Endothelial cell of umbilical vein (primary cell): Measurements from ENCODE around the gene HAGH. TPM values are rescaled to one million over a fixed set of nuclear protein-coding genes. Genes with fewer than 3 reads are reported as not detected.

Source experiments
- BruUV-seq: library from RNA; stranded (reverse); fragments of 400-500 nt; replicated peaks from 2 replicates; lab custom pipeline; 2021; lab: Mats Ljungman, UMichigan
- CTCF ChIA-PET: fragments of 300-600, 350-600 bp; sonication (Branson Sonifier 250); formaldehyde crosslinking; loops from one replicate; lab custom pipeline; 2021; ENCODE audit warnings: antibody characterized with exemption, inconsistent platforms; lab: Charles Lee
- POLR2A ChIA-PET: fragments of 300-600, 350-600 bp; sonication (Branson Sonifier 250); formaldehyde crosslinking; loops from one replicate; lab custom pipeline; 2021; ENCODE audit warnings: antibody characterized with exemption, inconsistent platforms; lab: Charles Lee
- DNase-seq: peaks from one replicate; pipeline ENCODE4 v3.0.0-alpha.2; 2011; ENCODE audit warnings: low read depth, low spot score
- FAIRE-seq: peaks from 2 replicates; lab custom pipeline; 2011; peaks lifted over from hg19 to GRCh38; lab: Jason Lieb, UNC
- H2AFZ ChIP-seq: 2 replicates; pipeline ENCODE4 v1.6.0; 2012; ENCODE audit warnings: low read depth, low read length, control low read depth, inconsistent platforms
- H3K27ac ChIP-seq: 2 replicates; pipeline ENCODE4 v1.5.1; 2011; ENCODE audit warnings: low read depth, mild to moderate bottlenecking, control low read depth, low read length, moderate library complexity; ENCODE audit not compliant: insufficient read depth
- H3K27me3 ChIP-seq, 2 experiments: 2 replicates each; pipeline versions ENCODE4 v1.6.0 to v1.6.1; 2011; ENCODE audit warnings: low read length in 2 of 2, mixed read lengths in 1 of 2; ENCODE audit not compliant: control insufficient read depth in 2 of 2, insufficient read depth in 2 of 2
- H3K36me3 ChIP-seq, 2 experiments: 2 replicates in 1 of 2; 3 replicates in 1 of 2; pipeline ENCODE4 v1.5.1; 2011; ENCODE audit warnings: low read length in 2 of 2, mild to moderate bottlenecking in 1 of 2, moderate library complexity in 1 of 2; ENCODE audit not compliant: control insufficient read depth in 2 of 2, insufficient read depth in 2 of 2; ENCODE audit errors: extremely low read depth in 1 of 2
- H3K4me1 ChIP-seq: 3 replicates; pipeline ENCODE4 v1.5.1; 2011; ENCODE audit warnings: mild to moderate bottlenecking, low read length; ENCODE audit not compliant: control insufficient read depth, insufficient read depth; ENCODE audit errors: extremely low read depth
- H3K4me2 ChIP-seq: 2 replicates; pipeline ENCODE4 v1.6.1; 2011; ENCODE audit warnings: low read length, control low read depth, mixed read lengths; ENCODE audit not compliant: insufficient read depth
- H3K4me3 ChIP-seq, 3 experiments: fragments of 200-600 bp in 1 of 3; sonication (generic), shearing (Covaris generic) in 1 of 3; replicated peaks in 1 of 3; 2 replicates each; pipeline ENCODE4 v1.5.1; 2011 to 2016; ENCODE audit warnings: control low read depth in 3 of 3, low read length in 3 of 3, mild to moderate bottlenecking in 2 of 3, inconsistent platforms in 1 of 3, low read depth in 1 of 3, moderate library complexity in 1 of 3; ENCODE audit not compliant: insufficient read depth in 1 of 3
- H3K79me2 ChIP-seq: 2 replicates; pipeline ENCODE4 v1.6.0; 2012; ENCODE audit warnings: low read length, inconsistent platforms; ENCODE audit not compliant: control insufficient read depth, insufficient read depth
- H3K9ac ChIP-seq: replicated peaks from 2 replicates; pipeline ENCODE3; 2011; ENCODE audit warnings: low read length, control low read depth; ENCODE audit not compliant: insufficient read depth; ENCODE audit errors: extremely low read depth
- H3K9me1 ChIP-seq: replicated peaks from 3 replicates; pipeline ENCODE4 v1.6.0; 2011; ENCODE audit warnings: mild to moderate bottlenecking, low read length; ENCODE audit not compliant: control insufficient read depth, insufficient read depth; ENCODE audit errors: extremely low read depth
- H3K9me3 ChIP-seq: replicated peaks from 2 replicates; pipeline ENCODE4 v1.5.1; 2012; ENCODE audit warnings: low read length, inconsistent platforms; ENCODE audit not compliant: control insufficient read depth, insufficient read depth
- H4K20me1 ChIP-seq: replicated peaks from 2 replicates; pipeline ENCODE3; 2011; ENCODE audit warnings: mild to moderate bottlenecking, low read length; ENCODE audit not compliant: control insufficient read depth, insufficient read depth; ENCODE audit errors: extremely low read depth
- EZH2 ChIP-seq: IDR thresholded peaks from 2 replicates; pipeline ENCODE4 v1.6.1; 2012; ENCODE audit warnings: borderline replicate concordance, low read depth, mild to moderate bottlenecking, moderate library complexity, low read length, inconsistent platforms; ENCODE audit not compliant: severe bottlenecking
- FOS ChIP-seq: IDR thresholded peaks from 2 replicates; pipeline ENCODE4 v1.6.1; 2011; ENCODE audit warnings: mild to moderate bottlenecking, low read length, moderate library complexity, borderline replicate concordance; ENCODE audit not compliant: insufficient read depth
- GATA2 ChIP-seq: IDR thresholded peaks from 2 replicates; pipeline ENCODE4 v1.7.0; 2011; ENCODE audit warnings: low read depth, mild to moderate bottlenecking, moderate library complexity, mixed read lengths, low read length; ENCODE audit not compliant: insufficient read length, insufficient read depth
- JUN ChIP-seq: IDR thresholded peaks from 2 replicates; pipeline ENCODE4 v1.6.1; 2011; ENCODE audit warnings: borderline replicate concordance, low read depth; ENCODE audit not compliant: insufficient read length, insufficient read depth
- MYC ChIP-seq: IDR thresholded peaks from one replicate; pipeline ENCODE4 v1.6.1; 2011; ENCODE audit warnings: mild to moderate bottlenecking, low read depth, low read length
- POLR2A ChIP-seq: IDR thresholded peaks from 2 replicates; pipeline ENCODE4 v1.6.1; 2012; ENCODE audit warnings: low read depth, mild to moderate bottlenecking, control low read depth, low read length
- POLR2AphosphoS5 ChIP-seq: IDR thresholded peaks from 2 replicates; pipeline ENCODE4 v1.6.1; 2012; ENCODE audit warnings: low read depth, mild to moderate bottlenecking, control low read depth, low read length, moderate library complexity; ENCODE audit not compliant: insufficient read depth
- dilution Hi-C: fragments of 300-500 bp; cut with MboI; formaldehyde crosslinking; loops from one replicate; pipeline ENCODE4 v1.15.0; 2019; ENCODE audit warnings: low sequenced_read_pairs; ENCODE audit not compliant: extremely low pct_ligation_motif_present
- intact Hi-C: fragments of 100-400 bp; cut with micrococcal nuclease; formaldehyde crosslinking; loops from one replicate; pipeline ENCODE4 v1.10.0; 2022
- polyA plus RNA-seq, 4 experiments: library from polyadenylated mRNA; depleted of rRNA in 3 of 4; stranded (reverse) in 3 of 4; unstranded in 1 of 4; fragments of >200 nt; gene quantifications; 2 replicates each; pipeline versions ENCODE4 v1.2.1 to v1.2.3, GENCODE V29; 2011 to 2012; ENCODE audit warnings: missing spikeins in 1 of 4
- total RNA-seq: library from RNA; stranded (reverse); gene quantifications from 2 replicates; pipeline ENCODE4 v1.2.3, GENCODE V29; 2021
- TF ChIP-seq, protein P1 (sequence below): IDR thresholded peaks from 2 replicates; pipeline ENCODE4 v1.6.1; 2011; ENCODE audit not compliant: insufficient read depth, insufficient read length
- TF ChIP-seq, protein P2 (sequence below), 2 donors: IDR thresholded peaks; 1 replicate in 1 of 2; 2 replicates in 1 of 2; pipeline ENCODE4 v1.5.1; 2011; ENCODE audit warnings: low read length in 2 of 2, mild to moderate bottlenecking in 2 of 2, moderate library complexity in 2 of 2, control low read depth in 1 of 2, inconsistent platforms in 1 of 2, low read depth in 1 of 2; ENCODE audit not compliant: insufficient read depth in 1 of 2; ENCODE audit errors: extremely low read depth in 1 of 2

The HAGH gene
- total and polyA plus RNA-seq, 2 donors (not counting 3 experiments of a cell fraction or from before 2014, with no cell fraction given) = 54.3 to 84.2 TPM

DNA sequence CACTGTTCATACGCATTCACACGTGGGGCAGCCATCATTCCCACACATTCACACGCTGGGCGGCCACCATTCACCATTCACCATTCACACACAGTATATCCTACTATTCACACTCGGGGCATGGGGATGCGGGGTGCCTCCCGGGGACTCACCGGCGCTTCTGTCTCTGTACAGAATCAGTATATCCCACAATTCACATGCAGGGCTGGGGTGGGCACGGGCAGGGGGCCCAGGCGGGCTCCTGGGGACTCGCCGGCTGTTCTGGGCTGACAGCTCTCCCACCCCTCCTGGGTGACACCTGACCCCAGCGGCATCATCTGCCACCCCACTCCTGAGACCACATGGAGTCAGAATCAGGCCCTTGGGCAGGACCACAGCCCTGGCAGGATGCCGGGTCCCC lies 64.9 kb downstream of the HAGH start:
- H3K4me3 ChIP-seq = no peak overlapping the region
- no peak overlapping the region for H3K27ac ChIP-seq
- no peak overlapping the region for H2AFZ ChIP-seq
- H3K9me3 ChIP-seq = no peaks in the 10 kb centered on the region
- no peaks in the 10 kb centered on the region for H3K9me1 ChIP-seq
- H3K4me1 ChIP-seq = no peaks in the 10 kb centered on the region
- POLR2A ChIA-PET = no interaction called here
- no peak for FAIRE-seq
- H3K36me3 ChIP-seq = peaks cover 5 to 48% of the 10 kb centered on the region in 2 experiments
- no peak overlapping the region for H3K4me2 ChIP-seq
- no TSS peak for BruUV-seq
- H4K20me1 ChIP-seq = no peaks in the 10 kb centered on the region
- no peaks in the 10 kb centered on the region for H3K79me2 ChIP-seq
- intact Hi-C loops = no loop called here
- CTCF ChIA-PET = no interaction called here
- no peak overlapping the region for H3K9ac ChIP-seq
- TF ChIP-seq POLR2AphosphoS5 = no peak
- TF ChIP-seq, protein P1, sequence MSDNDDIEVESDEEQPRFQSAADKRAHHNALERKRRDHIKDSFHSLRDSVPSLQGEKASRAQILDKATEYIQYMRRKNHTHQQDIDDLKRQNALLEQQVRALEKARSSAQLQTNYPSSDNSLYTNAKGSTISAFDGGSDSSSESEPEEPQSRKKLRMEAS = no peak
- no peak for TF ChIP-seq GATA2
- TF ChIP-seq, protein P2, sequence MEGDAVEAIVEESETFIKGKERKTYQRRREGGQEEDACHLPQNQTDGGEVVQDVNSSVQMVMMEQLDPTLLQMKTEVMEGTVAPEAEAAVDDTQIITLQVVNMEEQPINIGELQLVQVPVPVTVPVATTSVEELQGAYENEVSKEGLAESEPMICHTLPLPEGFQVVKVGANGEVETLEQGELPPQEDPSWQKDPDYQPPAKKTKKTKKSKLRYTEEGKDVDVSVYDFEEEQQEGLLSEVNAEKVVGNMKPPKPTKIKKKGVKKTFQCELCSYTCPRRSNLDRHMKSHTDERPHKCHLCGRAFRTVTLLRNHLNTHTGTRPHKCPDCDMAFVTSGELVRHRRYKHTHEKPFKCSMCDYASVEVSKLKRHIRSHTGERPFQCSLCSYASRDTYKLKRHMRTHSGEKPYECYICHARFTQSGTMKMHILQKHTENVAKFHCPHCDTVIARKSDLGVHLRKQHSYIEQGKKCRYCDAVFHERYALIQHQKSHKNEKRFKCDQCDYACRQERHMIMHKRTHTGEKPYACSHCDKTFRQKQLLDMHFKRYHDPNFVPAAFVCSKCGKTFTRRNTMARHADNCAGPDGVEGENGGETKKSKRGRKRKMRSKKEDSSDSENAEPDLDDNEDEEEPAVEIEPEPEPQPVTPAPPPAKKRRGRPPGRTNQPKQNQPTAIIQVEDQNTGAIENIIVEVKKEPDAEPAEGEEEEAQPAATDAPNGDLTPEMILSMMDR (IDR thresholded peaks at IDR 0.05; ENCODE audit: extremely low read depth in 1 of 2, insufficient read depth in 1 of 2, low read depth in 1 of 2, low read length in 2 of 2) = no peak
- TF ChIP-seq MYC = no peak
- TF ChIP-seq JUN = no peak
- no peak for TF ChIP-seq POLR2A
- no peak for TF ChIP-seq EZH2
- TF ChIP-seq FOS = no peak
- no peak for DNase-seq
- dilution Hi-C loops = no loop called here
- H3K27me3 ChIP-seq = no peaks in the 10 kb centered on the region
